K562 (cell line): ENCODE results near the gene SPTLC1. TPM values are rescaled to one million over a fixed set of nuclear protein-coding genes. Genes with fewer than 3 reads are reported as not detected.
A peak's percentile ranks its signal among the peaks of the same experiment; 100 is the strongest.

Source experiments
- ATF6 ChIP-seq: sonication (generic); formaldehyde crosslinking; IDR thresholded peaks from 2 replicates; pipeline ENCODE4 v1.4.0; 2020; ENCODE audit warnings: mild to moderate bottlenecking, missing genetic modification reagents
- CBX1 ChIP-seq: sonication (generic); IDR thresholded peaks from 2 replicates; pipeline ENCODE4 v1.6.1; 2016; ENCODE audit warnings: antibody characterized with exemption, low read depth, mild to moderate bottlenecking
- CUX1 ChIP-seq: fragments of 200-800 bp; sonication (Bioruptor generic); IDR thresholded peaks from 2 replicates; pipeline ENCODE4 v1.6.1; 2016; ENCODE audit warnings: missing genetic modification characterization, missing compliant biosample characterization
- E2F8 ChIP-seq: fragments of 450-650 bp; IDR thresholded peaks from 2 replicates; pipeline ENCODE4 v1.7.1; 2018; ENCODE audit warnings: mild to moderate bottlenecking, low read depth; ENCODE audit not compliant: partially characterized antibody
- ELF2 ChIP-seq: fragments of 250-450 bp; sonication (Bioruptor Pico); IDR thresholded peaks from 2 replicates; pipeline ENCODE4 v1.5.0; 2021; ENCODE audit warnings: mild to moderate bottlenecking
- FOSL1 ChIP-seq: fragments of 200-800 bp; sonication (Bioruptor generic); conservative IDR thresholded peaks from 2 replicates; pipeline ENCODE4 v1.6.1; 2016; ENCODE audit warnings: missing genetic modification characterization, missing compliant biosample characterization
- GABPB1 ChIP-seq: sonication (generic); formaldehyde crosslinking; IDR thresholded peaks from 2 replicates; pipeline ENCODE4 v1.8.0; 2022; ENCODE audit warnings: mild to moderate bottlenecking, missing genetic modification reagents
- HBP1 ChIP-seq: fragments of 450-650 bp; formaldehyde crosslinking; IDR thresholded peaks from 2 replicates; pipeline ENCODE4 v1.4.0; 2022; ENCODE audit warnings: missing genetic modification characterization
- HMBOX1 ChIP-seq: sonication (generic); IDR thresholded peaks from 2 replicates; pipeline ENCODE4 v1.6.1; 2016
- PHF21A ChIP-seq: fragments of 450-650 bp; IDR thresholded peaks from 2 replicates; pipeline ENCODE4 v1.6.1; 2017; ENCODE audit warnings: low read depth, borderline replicate concordance
- SMAD4 ChIP-seq: fragments of 250-450 bp; sonication (Bioruptor Pico); conservative IDR thresholded peaks from 2 replicates; pipeline ENCODE4 v1.8.0; 2021; ENCODE audit warnings: inconsistent platforms, mild to moderate bottlenecking, moderate library complexity
- ZKSCAN1 ChIP-seq: fragments of 150-350 bp; IDR thresholded peaks from 2 replicates; pipeline ENCODE4 v1.6.1; 2016; ENCODE audit warnings: low read depth, low read length
- ZNF253 ChIP-seq: fragments of 250-450 bp; sonication (Bioruptor Pico); conservative IDR thresholded peaks from 2 replicates; pipeline ENCODE4 v1.6.1; 2021; ENCODE audit warnings: mild to moderate bottlenecking
- polyA plus RNA-seq, 8 experiments: library from polyadenylated mRNA; depleted of rRNA in 4 of 8; stranded (reverse) in 5 of 8; unstranded in 3 of 8; fragments of >200 nt; fragmentation: Nextera tagmentation in 2 of 8; fragmentation: Illumina TruSeq in 1 of 8; extraction: Ambion mirVana in 2 of 8; extraction: Trizol in 1 of 8; gene quantifications; 2 replicates each; pipeline versions ENCODE4 v1.2.1 to v1.2.3, GENCODE V29; 2011 to 2014; ENCODE audit warnings: inconsistent platforms in 1 of 8, missing spikeins in 1 of 8
- total RNA-seq, 7 experiments: library from RNA; depleted of rRNA in 6 of 7; stranded (reverse); fragments of >200 nt in 6 of 7; fragmentation: Illumina TruSeq in 2 of 7; extraction: Trizol in 2 of 7; gene quantifications; 2 replicates each; pipeline versions ENCODE4 v1.2.1 to v1.2.3, GENCODE V29; 2011 to 2021; ENCODE audit warnings: low replicate concordance in 1 of 7

SPTLC1 gene
- total and polyA plus RNA-seq, 9 of the 15 experiments (the other 6 are each of a cell fraction or from before 2014, with no cell fraction given) = 58.8 to 125 (median 84.5) TPM

GRCh38 chr9:92115071-92115858, at the start of gene SPTLC1 (continued):
- TF ChIP-seq ATF6 (no peak), HBP1 (0 out of 2 replicates have a peak, but pooled peaks have one; percentile 55), FOSL1 (tag) (peak; percentile 47), GABPB1 (CRISPR knock-in tag) (peak; percentile 90), CUX1 (CRISPR knock-in tag) (no peak), PHF21A (0 out of 2 replicates have a peak, but pooled peaks have one; percentile 26), HMBOX1 (0 out of 2 replicates have a peak, but pooled peaks have one; percentile 12), SMAD4 (peak; percentile 27; the same call in 1 of the 2 replicates), E2F8 (peak; percentile 96), CBX1 (peak; percentile 77; the same call in 1 of the 2 replicates), ZKSCAN1 (peak; percentile 68; the same call in 1 of the 2 replicates), ELF2 (CRISPR knock-in tag) (peak; percentile 98), ZNF253 (CRISPR knock-in tag) (no peak)
